ENCODE results near the gene LIN37.

LIN37 gene

DNA sequence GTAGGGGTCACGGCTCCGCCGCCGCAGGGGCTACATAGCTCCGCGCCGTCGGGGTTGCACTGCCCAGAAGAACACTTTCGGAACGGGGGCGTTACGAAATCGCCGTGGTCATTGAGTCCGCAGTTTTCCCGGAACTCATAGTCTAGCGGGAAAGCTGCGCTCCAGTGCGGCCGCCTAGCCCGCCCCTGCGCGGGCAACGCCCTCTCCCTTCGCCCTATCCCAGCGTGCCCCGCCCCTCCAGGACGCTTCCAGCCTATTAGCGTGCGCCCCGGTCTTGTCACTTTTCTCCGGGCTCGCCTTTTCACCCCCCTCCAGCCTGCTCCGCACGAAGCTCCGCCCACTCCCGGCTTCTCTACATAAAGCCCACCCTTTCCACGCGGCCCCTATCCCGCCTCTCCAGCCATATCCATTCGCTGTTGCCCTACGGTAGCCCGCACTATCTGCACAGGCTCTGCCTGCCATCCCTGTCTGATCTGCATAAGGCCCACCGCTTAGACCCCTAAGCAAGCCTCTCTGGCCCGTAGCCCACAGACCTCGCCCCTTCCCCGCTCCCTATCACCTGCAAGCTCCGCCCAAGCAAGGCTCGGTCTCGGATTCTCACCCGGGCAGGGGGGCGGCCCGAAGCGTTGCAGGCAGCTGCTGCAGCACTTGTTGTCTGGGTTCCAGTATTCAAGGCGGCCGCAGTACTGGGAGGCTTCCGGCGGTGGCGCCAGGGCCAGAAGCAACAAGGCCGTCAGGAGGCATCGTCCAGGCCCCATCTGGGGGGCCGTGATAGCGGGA, 7.8 kb upstream of the LIN37 start:
- Histone ChIP-seq H3K36me3 (ENCODE audit: insufficient read depth, low read length) (peaks cover 46% of the 10 kb centered on the region), H2AFZ (ENCODE audit: low read depth, low read length) (peak overlapping the region; percentile 96)

DNA sequence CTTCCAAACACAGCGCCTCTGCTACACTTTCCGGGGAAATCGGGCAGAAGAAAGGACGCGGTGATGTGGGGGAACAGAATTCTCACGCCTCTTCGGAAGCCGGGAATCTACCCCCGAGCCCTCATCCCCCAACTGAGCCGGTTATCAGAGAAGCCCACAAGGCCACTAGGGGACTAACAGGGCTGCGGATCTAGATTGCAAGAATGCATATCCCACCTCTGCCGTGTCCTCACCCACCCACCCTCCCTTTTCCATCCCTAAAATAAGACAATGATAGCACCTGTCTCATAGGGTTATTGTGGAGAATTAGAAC, 7.2 kb upstream of the LIN37 start:
- Histone ChIP-seq H3K4me3 (ENCODE audit: low read depth in 1 of 2, low read length in 2 of 2) (peak overlapping the region; percentile 77 to 88; a peak in 3 of 4 replicates), H3K9ac (ENCODE audit: low read depth, low read length) (peak overlapping the region; percentile 68), H4K20me1 (ENCODE audit: insufficient read depth, low read length) (0 out of 2 replicates have a peak, but pooled peaks cover 6% of the 10 kb centered on the region), H3K27ac (ENCODE audit: low read length) (peak overlapping the region; percentile 85), H3K4me2 (ENCODE audit: insufficient read depth, low read length) (peak overlapping the region; percentile 99), H3K36me3 (ENCODE audit: insufficient read depth, low read length) (peaks cover 40% of the 10 kb centered on the region), H3K27me3 (ENCODE audit: insufficient read depth, low read length, poor library complexity) (no peaks in the 10 kb centered on the region), H3K4me1 (ENCODE audit: insufficient read depth, low read length) (peaks cover 53% of the 10 kb centered on the region), H3K79me2 (ENCODE audit: insufficient read depth, low read length) (peaks cover 17% of the 10 kb centered on the region), H2AFZ (ENCODE audit: low read depth, low read length) (peak overlapping the region; percentile 96), H3K9me3 (ENCODE audit: insufficient read depth, low read length, severe bottlenecking) (no peaks in the 10 kb centered on the region)
- no peak for ATAC-seq (ENCODE audit: insufficient read depth, low read depth)
- no peak for DNase-seq
- TF ChIP-seq, protein P1, sequence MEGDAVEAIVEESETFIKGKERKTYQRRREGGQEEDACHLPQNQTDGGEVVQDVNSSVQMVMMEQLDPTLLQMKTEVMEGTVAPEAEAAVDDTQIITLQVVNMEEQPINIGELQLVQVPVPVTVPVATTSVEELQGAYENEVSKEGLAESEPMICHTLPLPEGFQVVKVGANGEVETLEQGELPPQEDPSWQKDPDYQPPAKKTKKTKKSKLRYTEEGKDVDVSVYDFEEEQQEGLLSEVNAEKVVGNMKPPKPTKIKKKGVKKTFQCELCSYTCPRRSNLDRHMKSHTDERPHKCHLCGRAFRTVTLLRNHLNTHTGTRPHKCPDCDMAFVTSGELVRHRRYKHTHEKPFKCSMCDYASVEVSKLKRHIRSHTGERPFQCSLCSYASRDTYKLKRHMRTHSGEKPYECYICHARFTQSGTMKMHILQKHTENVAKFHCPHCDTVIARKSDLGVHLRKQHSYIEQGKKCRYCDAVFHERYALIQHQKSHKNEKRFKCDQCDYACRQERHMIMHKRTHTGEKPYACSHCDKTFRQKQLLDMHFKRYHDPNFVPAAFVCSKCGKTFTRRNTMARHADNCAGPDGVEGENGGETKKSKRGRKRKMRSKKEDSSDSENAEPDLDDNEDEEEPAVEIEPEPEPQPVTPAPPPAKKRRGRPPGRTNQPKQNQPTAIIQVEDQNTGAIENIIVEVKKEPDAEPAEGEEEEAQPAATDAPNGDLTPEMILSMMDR (IDR thresholded peaks at IDR 0.05; ENCODE audit: borderline replicate concordance, extremely low read depth, low read length, poor library complexity, severe bottlenecking) = no peak
- no peak for TF ChIP-seq EZH2 (IDR thresholded peaks at IDR 0.05; ENCODE audit: borderline replicate concordance, low read depth, low read length, severe bottlenecking)

More for the DNA sequence above, 7.8 kb upstream of the LIN37 start:
- H3K79me2 ChIP-seq (ENCODE audit: insufficient read depth, low read length) = peaks cover 11% of the 10 kb centered on the region; the same call in 1 of the 2 replicates
- DNase-seq = peak; percentile 98
- H3K9ac ChIP-seq (ENCODE audit: low read depth, low read length) = peak overlapping the region; percentile 68
- TF ChIP-seq EZH2 (IDR thresholded peaks at IDR 0.05; ENCODE audit: borderline replicate concordance, low read depth, low read length, severe bottlenecking) = no peak
- TF ChIP-seq, protein P1 (IDR thresholded peaks at IDR 0.05; ENCODE audit: borderline replicate concordance, extremely low read depth, low read length, poor library complexity, severe bottlenecking) = peak; percentile 34
- H4K20me1 ChIP-seq (ENCODE audit: insufficient read depth, low read length) = 0 out of 2 replicates have a peak, but pooled peaks cover 6% of the 10 kb centered on the region
- peak overlapping the region; percentile 85 for H3K27ac ChIP-seq (ENCODE audit: low read length)
- H3K27me3 ChIP-seq (ENCODE audit: insufficient read depth, low read length, poor library complexity) = no peaks in the 10 kb centered on the region
- H3K4me1 ChIP-seq (ENCODE audit: insufficient read depth, low read length) = peaks cover 49% of the 10 kb centered on the region
- ATAC-seq (ENCODE audit: insufficient read depth, low read depth) = peak; percentile 79
- peak overlapping the region; percentile 77 to 88 for H3K4me3 ChIP-seq (ENCODE audit: low read depth in 1 of 2, low read length in 2 of 2)
- no peaks in the 10 kb centered on the region for H3K9me3 ChIP-seq (ENCODE audit: insufficient read depth, low read length, severe bottlenecking)
- peak overlapping the region; percentile 99 for H3K4me2 ChIP-seq (ENCODE audit: insufficient read depth, low read length)

DNA sequence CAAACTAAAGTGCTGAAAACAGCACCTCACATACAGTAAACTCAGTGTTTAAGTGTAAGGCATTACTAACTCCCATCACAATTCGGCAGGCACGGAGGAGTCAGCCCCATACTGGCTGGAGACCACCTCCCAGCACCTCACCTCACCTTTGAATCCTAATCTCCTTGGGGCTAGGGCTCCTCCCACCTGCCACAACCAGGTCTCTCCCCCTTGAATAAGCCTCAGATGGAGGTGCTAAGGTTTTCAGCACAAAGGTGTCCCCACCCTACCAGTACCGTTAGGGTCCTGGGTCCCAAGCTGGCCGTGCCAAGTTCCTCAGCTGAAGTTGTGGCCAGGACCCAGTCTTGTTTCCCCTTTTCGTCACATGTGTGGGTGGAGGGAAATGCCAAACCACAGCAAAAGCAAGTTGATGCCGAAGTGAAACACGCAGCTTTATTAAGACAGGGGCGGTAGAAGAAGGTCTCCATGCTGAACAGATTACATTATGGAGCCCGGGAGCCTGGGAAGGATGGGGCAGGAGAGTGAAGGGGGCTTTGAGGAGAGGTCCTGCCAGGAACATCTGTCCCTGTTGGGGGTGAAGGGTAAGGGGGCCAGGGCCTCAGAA, 6.2 kb upstream of the LIN37 start, which contains the start of gene IGFLR1:
IGFLR1 (minus strand) TSS at position 332 of the 604 bp plus-strand sequence. CDS start 1,272 bp downstream, outside the sequence.
- peak within 1 kb of the TSS in 1 of 2 experiments; percentile 88; a peak in 1 of 4 replicates for H3K4me3 ChIP-seq (ENCODE audit: low read depth in 1 of 2, low read length in 2 of 2)
- H3K79me2 ChIP-seq (ENCODE audit: insufficient read depth, low read length) = peaks cover 27% of the 10 kb centered on the region
- H2AFZ ChIP-seq (ENCODE audit: low read depth, low read length) = no peak within 1 kb of the TSS
- H3K9me3 ChIP-seq (ENCODE audit: insufficient read depth, low read length, severe bottlenecking) = no peaks in the 10 kb centered on the region
- no peaks in the 10 kb centered on the region for H3K27me3 ChIP-seq (ENCODE audit: insufficient read depth, low read length, poor library complexity)
- DNase-seq = no peak
- no peak within 1 kb of the TSS for H3K27ac ChIP-seq (ENCODE audit: low read length)
- peaks cover 32% of the 10 kb centered on the region for H3K36me3 ChIP-seq (ENCODE audit: insufficient read depth, low read length)
- ATAC-seq (ENCODE audit: insufficient read depth, low read depth) = no peak
- H3K4me2 ChIP-seq (ENCODE audit: insufficient read depth, low read length) = peak within 1 kb of the TSS; percentile 99
- peak within 1 kb of the TSS; percentile 68 for H3K9ac ChIP-seq (ENCODE audit: low read depth, low read length)
- peaks cover 64% of the 10 kb centered on the region for H3K4me1 ChIP-seq (ENCODE audit: insufficient read depth, low read length)
- TF ChIP-seq EZH2 (IDR thresholded peaks at IDR 0.05; ENCODE audit: borderline replicate concordance, low read depth, low read length, severe bottlenecking) = no peak
- TF ChIP-seq, protein P1 (IDR thresholded peaks at IDR 0.05; ENCODE audit: borderline replicate concordance, extremely low read depth, low read length, poor library complexity, severe bottlenecking) = no peak
- H4K20me1 ChIP-seq (ENCODE audit: insufficient read depth, low read length) = 0 out of 2 replicates have a peak, but pooled peaks cover 3% of the 10 kb centered on the region
